ENCODE results near the gene TMEM182. TPM values are rescaled to one million over a fixed set of nuclear protein-coding genes. Genes with fewer than 3 reads are reported as not detected.

Gene TMEM182
- total RNA-seq (2014; rRNA removed; shearing (Covaris generic)), result 2.6 and 6.5 TPM in 2 replicates

GRCh38 chr2:102761763-102762162 lies at the start of gene TMEM182:
Gene TMEM182 (plus strand): TSS chr2:102762031. CDS start chr2:102762218, 187 bp downstream.
- no peak for DNase-seq (ENCODE audit: low spot score)

GRCh38 chr2:102717308-102718018 lies 44.4 kb upstream of the TMEM182 start:
- DNase-seq (ENCODE audit: low spot score), result no peak

GRCh38 chr2:102718387-102719316 lies 43.2 kb upstream of the TMEM182 start:
- DNase-seq (ENCODE audit: low spot score), result no peak

GRCh38 chr2:102724016-102724490 lies 37.8 kb upstream of the TMEM182 start:
- DNase-seq (ENCODE audit: low spot score), result no peak

GRCh38 chr2:102724553-102724952 lies 37.3 kb upstream of the TMEM182 start:
- no peak for DNase-seq (ENCODE audit: low spot score)

- no peak for DNase-seq (ENCODE audit: low spot score)
Measured at GRCh38 chr2:102726128-102727087, 35.4 kb upstream of the TMEM182 start.

GRCh38 chr2:102735416-102736109 lies 26.3 kb upstream of the TMEM182 start:
- peak; percentile 53 for DNase-seq (ENCODE audit: low spot score)

GRCh38 chr2:102736110-102736409 lies 25.8 kb upstream of the TMEM182 start:
- DNase-seq (ENCODE audit: low spot score), result peak; percentile 70

- peak; percentile 77 for DNase-seq (ENCODE audit: low spot score)
Measured at GRCh38 chr2:102736410-102737409, 25.1 kb upstream of the TMEM182 start.

GRCh38 chr2:102737431-102737830 lies 24.4 kb upstream of the TMEM182 start:
- no peak for DNase-seq (ENCODE audit: low spot score)

- no peak for DNase-seq (ENCODE audit: low spot score)
Measured at GRCh38 chr2:102743259-102743658, 18.6 kb upstream of the TMEM182 start.

- no peak for DNase-seq (ENCODE audit: low spot score)
Measured at GRCh38 chr2:102748107-102748506, 13.7 kb upstream of the TMEM182 start.

GRCh38 chr2:102749938-102750337 lies 11.9 kb upstream of the TMEM182 start:
- no peak for DNase-seq (ENCODE audit: low spot score)

- peak; percentile 70 for DNase-seq (ENCODE audit: low spot score)
Measured at GRCh38 chr2:102753563-102754159, 8.2 kb upstream of the TMEM182 start.

- no peak for DNase-seq (ENCODE audit: low spot score)
Measured at GRCh38 chr2:102754456-102755145, 7.2 kb upstream of the TMEM182 start.

- no peak for DNase-seq (ENCODE audit: low spot score)
Measured at GRCh38 chr2:102755284-102755683, 6.5 kb upstream of the TMEM182 start.

GRCh38 chr2:102758439-102758838 lies 3.4 kb upstream of the TMEM182 start:
- no peak for DNase-seq (ENCODE audit: low spot score)

GRCh38 chr2:102764083-102764482 lies 2.3 kb downstream of the TMEM182 start:
- DNase-seq (ENCODE audit: low spot score), result no peak

GRCh38 chr2:102765061-102765460 lies 3.2 kb downstream of the TMEM182 start:
- DNase-seq (ENCODE audit: low spot score), result no peak

Data from HT-29 (cell line).